Measurements from ENCODE around the gene MYRFL.
A peak's percentile ranks its signal among the peaks of the same experiment; 100 is the strongest.

MYRFL gene

DNA sequence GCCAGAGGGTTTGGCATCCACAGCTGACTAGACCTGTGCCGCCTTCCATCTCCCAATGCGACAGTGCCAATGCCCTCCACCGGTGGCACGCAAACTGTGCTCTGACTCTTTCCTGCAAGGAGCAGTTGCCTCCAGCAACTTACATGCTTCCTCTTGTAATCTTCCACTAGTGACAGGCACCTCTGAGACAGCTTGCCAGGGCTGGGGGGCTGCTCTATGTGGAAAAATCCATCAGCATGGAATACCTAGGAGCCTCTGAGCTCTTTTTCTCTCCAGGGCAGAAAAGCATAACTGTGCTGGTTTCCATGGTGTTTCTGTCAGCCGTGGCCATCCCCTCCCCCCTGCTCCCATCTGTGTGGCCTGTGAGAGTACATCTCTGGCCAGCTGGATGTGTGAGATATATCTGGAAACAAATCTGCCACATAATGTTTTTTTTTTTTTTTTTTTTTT lies 110.6 kb downstream of the MYRFL start:
- DNase-seq = no peak

DNA sequence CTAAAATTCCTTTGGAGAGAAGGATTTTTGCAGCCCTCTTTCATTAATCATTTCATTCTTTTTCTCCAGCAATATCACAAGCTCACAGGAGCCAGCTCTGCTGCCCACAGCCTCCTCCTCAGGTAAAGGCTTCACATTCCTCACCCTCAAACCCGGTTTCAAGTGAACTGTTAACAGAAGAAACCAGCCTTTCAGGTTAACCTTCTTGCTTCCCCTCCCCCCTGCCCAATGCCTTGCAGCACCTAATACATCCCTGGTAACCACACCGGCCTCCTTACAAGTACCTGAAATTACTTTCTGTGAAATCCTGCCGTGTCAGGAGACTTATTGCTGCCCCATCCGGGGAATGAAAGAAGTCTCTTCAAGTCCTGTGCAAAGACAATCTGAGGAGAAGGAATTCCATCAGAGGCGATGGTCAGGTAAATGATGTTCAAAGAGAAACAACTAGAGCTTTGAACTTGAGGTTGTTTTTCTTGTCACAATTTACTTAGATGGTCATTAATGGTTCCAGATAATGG lies 111.2 kb downstream of the MYRFL start:
- DNase-seq = no peak

DNA sequence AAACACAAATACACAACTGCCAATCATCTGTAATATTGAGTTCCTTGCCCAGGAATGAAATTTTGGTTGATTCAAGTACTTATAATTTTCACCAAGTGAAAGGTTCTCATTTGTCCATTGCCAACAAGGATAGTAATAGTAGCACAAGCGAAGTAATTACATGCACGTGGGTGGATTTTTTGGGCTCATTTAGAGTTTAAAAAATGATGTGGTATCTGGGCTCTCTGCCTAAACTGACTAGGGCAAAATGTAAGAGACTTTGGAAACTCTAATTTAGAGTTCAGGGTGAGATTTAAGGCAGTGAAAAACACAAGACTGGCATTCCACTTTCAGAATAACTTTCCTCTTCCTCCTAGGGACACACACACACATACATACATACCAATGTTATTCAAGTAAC lies 111.7 kb downstream of the MYRFL start:
- no peak for DNase-seq

DNA sequence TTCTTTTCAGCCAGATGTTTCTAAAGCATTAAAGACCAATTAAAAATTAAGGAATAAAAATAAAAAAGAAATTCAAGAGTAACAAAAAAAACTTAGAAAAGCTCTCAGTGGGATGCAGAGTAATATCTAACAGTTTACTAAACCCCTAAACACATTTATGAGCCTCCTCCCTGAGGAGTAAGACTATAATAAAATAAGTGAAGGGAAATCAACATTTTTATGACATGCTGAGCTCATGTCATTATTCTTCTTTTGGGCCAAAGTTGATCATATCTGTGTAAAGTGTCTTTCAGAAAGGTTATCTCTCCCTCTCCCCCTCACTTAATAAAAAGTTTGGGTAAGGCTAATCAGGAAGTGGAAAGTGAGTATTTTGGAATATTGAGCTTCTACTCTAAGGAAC lies 122.1 kb downstream of the MYRFL start:
- no peak for DNase-seq

DNA sequence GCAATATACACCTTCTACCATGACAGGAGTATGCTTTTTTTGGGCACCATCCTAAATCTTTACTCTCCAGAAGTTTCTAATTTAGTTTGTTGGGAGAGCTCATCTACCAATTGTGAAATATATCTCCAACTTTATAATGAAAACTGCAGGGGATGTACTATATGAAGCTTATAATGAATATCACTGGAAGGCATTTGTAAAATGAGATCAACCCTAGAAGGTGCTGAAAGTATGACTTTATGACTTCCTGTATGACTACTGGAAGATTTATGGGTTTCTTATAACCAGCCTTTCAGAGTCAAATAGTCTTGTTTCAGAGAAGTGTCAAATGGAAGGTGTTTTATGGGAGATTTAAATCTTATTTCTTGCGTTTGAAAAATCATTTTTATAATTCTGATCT lies 122.9 kb downstream of the MYRFL start:
- DNase-seq = no peak

DNA sequence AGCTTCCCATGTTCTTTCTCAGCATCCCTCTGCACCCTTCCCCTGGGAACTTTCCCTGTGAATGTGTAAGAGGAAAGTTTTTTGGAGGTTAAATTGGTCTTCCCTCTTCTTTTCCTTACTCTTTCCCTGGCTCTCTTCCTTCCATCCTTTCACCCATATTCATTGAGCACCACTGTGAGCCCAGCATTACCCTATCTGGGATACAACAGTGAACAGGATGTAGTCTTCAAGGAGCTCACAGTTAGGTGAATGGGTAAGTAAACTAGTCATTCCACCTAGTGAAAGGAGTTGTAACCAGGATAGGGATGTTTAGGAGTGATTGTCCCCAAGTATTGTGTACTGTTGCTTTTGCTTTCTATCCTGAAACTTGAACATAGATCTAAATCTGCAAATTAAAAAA lies 123.8 kb downstream of the MYRFL start:
- DNase-seq = no peak

DNA sequence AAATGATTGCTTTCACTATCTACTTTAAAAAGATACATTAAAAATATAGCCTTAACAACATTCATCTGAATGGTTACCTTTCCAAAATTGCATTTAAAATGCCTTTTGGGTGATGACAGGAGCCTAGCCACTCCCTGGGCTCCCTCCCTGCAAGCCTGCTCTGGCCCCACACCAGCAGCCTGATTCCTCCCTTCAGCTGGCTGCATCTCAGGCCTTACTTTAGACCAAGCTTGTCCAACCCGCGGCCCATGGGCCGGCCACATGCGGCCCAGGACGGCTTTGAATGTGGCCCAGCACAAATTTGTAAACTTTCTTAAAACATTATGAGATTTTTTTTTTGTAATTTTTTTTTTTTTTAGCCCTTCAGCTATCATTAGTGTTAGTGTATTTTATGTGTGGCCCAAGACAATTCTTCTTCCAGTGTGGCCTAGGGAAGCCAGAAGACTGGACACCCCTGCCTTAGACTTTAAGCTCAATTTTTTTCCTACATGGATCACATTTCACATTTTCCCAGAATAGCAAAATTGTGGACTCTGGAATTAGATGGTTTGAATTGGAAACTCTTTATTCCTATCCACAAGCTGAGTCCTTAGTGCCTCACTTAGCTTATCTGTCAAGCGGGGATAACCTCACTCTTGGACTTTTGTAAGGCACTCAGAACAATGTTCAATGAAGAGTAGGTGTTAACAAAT lies 124.4 kb downstream of the MYRFL start:
- no peak for DNase-seq

DNA sequence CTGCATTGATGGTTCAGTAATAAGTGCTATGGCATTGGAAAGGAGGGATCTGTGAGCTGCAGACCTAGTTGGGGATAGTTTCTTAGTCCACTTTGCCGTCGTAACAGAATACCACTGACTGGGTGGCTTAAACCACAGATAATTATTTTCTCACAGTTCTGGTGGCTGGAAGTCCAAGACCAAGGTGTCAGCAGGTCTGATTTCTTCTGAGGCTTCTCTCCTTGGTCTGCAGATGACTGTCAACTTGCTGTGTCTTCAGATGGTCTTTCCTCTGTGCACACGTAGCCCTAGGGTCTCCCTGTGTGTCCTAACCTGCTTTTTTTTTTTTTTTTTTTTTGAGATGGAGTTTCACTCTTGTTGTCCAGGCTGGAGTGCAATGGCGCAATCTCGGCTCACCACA lies 126.1 kb downstream of the MYRFL start:
- no peak for DNase-seq

DNA sequence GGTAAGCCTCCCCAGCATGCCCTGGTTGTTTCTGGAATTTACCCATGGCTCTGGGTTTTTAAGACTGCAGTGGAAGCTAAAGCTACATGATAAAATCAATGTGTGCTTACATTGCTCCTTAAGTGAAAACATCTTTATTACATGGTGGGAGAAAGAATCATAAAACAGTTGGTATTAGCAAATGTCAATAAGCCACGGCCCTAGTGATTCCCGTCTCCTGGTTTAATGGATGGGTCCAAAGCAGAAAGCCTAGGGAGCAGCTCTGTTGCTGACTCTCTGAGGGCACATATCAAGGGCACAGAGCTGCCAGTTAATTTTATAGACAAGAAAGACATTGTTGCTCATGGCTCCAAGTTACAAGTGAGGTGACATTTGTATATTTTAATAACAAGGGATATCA lies 127.9 kb downstream of the MYRFL start:
- DNase-seq = no peak

DNA sequence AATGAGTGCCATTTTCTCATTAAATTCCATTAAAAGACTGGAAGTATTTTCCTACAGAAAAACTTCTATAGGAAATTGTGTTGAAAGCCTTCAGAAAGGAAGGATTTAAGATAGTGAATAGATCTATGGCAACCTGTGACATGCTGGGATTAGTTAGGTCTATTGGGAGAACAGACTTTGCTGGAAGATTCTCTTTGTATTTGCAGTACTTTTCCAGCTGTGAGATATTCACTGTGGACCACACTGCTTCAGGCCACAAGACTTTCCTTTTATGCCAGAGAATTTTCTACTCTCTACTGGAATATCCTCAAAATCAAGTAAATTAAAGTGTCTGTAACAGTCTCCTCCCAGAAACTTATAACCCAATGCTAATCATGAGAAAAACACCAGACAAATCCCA lies 136.2 kb downstream of the MYRFL start:
- no peak for DNase-seq

DNA sequence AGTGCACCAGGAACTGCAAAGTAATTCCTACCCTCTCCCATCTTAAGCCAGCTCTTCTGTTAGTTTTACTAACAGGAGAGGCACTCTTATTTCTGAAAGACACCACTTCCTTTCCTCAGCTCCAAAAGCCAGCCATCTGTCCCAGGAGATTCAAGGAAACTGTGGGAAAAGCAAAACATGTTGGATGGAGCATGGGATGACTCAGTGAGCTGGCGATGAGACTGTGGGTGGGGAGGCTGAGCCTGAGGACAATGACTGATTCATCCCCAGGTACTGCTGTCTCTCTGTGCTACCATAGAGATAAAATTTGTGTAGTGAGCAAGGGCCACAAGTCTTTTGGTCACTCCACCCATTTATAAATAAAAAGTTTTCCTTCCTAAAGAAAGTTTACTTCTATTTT lies 141.4 kb downstream of the MYRFL start:
- DNase-seq = no peak

DNA sequence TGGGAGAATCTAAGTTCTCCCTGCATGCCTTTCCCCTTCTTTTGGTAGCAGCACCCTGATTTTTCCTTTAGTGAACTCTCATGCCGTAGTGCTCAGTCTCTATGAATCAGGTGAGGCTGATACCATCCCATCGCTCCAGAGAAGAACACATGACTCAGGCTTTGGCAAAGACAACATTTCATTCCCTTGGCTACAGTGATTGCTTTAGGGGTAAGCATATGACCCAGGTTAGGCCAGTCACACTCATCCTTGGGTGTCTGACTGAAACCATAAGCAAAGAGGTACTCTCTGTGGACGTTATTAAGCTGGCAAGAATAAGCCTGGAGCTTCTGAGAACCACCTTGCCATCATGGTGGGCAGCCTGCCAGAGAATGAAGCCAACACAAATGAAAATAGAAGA lies 141.8 kb downstream of the MYRFL start:
- no peak for DNase-seq

DNA sequence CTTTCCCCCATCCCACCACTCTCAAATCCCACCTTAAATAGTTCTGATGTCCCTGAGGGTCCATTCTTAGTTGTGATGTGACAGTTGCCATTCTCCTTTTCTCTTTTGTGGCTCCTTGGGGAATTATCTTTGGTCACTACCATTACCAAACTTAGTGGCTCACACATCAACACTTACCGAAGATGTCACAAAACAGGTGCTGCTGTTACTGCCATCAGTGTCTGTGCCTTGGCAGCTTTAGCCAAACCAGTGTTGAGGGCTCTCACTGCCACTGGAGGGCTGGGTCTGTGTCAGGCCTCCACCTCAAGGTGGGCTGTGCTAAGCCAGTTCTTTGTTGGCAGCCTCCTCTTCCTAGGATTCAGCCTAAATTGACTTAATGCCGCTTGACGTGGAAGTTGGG lies 144.0 kb downstream of the MYRFL start:
- no peak for DNase-seq

DNA sequence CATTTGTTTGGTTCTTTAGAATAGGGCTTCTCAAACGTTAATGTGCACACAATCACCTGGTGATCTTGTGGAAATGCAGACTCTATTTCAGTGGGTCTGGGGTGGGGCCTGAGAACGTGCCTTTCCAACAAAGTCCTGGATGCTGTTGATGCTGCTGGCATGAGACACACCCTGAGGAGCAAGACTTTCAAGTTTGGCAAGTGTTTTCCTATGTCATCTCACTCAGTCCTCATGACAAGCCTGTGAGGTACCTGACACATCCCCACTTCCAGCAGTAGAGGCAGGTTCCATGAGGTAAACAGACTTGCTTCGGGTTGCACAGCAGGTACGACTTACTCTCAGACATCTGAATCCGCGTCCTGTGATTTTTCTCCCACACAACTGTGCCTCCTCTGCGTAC lies 147.1 kb downstream of the MYRFL start:
- DNase-seq = no peak

DNA sequence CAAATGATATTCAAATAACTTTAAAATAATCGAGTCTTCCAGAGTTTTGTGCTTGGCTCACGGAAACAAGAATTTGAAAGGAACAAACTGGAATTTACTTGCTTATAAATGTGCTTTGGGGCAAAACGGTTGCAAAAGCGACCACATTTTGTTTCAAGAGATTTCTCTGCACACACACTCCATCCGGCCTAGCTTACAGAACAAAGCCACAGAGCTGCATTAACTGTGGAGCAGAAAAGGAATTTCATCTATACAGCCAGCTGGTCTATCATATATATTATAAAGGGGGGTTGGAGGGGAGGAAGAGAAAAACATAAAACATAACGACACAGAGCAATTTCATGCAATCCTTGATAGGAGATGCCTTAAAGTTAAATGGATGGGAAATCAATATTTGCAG lies 153.0 kb downstream of the MYRFL start:
- no peak for DNase-seq

DNA sequence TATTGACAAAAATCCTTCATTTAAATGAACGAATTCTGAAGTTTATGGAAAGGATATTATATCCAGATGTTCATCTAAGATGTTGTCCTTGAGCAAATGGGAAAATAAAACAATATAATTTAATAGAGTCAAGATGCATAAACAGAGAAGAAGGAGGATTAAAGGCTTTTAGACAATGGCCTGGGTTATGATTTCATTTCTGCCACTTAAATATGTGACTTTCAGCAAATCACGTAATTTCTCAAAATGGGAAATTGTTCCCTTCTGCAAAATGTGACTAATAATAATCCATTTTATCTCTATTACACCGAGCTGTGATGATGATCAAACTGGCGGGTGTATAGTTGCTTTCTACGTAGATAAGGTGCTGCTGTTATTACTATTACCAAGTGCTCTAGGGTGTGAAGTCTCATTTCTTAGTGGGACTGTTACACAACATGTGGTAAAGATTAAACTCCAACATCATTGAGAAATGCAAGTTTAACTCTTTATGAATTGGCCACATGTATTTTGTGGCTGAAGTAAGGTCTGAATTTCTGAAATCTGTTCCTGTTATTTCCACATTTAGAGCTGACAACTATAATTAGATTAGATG lies 157.0 kb downstream of the MYRFL start:
- DNase-seq = no peak

DNA sequence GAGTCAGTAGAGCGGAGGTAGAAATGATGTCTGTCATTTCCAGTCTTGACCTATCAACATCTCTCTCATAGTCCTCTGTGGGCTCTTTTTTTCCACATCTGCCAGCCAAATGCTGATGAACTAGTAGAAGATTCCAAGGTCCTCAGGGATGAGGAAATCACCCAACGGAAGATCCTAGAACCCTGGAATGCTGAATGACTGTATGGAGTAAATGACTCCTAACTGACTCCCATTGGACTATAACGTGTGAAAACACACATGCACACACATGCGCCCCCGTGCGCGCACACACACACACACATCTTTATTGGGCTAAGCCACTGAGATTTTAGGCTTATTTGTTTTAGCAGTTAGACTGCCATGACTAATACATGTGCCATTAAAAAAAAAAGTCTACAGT lies 159.2 kb downstream of the MYRFL start:
- no peak for DNase-seq

DNA sequence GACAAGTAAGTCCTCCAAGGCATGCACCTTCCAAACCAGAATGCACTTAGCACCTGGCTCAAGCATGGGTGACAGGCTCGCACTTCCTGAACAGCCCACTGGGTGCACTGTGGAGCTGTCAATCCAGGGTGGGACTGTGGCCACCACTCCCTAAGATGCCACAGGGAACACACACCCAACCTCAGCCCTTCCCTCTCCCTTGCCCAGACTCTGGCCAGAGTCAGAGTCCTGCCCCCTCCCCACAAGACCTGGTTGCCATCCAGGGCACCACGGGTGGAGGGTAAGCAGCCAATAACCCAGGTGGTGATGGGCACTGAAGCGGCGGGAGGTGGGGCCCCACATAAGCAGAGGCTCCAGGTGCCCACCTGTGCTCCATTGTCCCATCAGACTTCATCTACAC lies 160.6 kb downstream of the MYRFL start:
- peak in 1 of 5 experiments; percentile 5 for DNase-seq

DNA sequence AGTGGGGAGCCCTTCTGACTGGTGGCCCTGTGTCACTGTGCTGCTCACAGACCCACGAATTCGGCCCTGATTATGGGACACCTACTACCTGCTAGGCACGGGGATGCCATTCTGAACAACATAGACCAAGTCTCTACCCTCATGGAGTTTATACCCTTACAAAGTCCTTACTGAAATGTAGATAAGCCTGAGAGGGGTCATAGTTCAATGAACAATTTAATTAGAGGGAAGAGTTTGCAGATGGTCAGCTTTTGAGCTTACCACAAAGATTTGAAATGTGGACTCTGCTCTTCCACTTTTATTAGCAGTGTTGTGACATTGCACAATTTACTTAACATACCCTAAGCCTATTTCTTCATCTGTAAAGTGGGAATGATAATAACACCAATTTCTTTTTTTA lies 161.1 kb downstream of the MYRFL start:
- no peak for DNase-seq

DNA sequence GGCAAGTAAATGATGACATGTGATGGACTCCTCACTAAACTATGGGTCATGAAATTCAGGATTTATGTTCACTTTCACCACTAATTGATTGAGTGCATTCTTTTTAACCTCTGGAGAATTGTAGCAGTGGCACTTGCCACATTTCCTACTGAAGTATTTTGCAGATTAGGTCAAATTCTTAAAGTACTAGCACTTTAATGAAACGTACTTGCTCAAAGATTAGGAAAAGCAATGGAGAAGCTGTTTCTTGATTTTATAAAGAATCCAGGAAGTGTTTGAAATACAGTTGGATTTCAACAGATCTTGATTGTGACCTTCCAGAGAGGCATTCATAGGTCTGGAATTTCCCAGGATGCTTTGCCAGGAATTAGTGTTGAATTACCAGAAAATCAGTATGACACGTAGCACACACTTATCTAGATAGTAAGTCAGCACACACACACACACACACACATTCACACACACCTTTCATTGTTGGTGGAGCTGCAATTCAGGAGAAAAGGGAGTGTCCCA lies 162.6 kb downstream of the MYRFL start:
- DNase-seq = no peak

DNA sequence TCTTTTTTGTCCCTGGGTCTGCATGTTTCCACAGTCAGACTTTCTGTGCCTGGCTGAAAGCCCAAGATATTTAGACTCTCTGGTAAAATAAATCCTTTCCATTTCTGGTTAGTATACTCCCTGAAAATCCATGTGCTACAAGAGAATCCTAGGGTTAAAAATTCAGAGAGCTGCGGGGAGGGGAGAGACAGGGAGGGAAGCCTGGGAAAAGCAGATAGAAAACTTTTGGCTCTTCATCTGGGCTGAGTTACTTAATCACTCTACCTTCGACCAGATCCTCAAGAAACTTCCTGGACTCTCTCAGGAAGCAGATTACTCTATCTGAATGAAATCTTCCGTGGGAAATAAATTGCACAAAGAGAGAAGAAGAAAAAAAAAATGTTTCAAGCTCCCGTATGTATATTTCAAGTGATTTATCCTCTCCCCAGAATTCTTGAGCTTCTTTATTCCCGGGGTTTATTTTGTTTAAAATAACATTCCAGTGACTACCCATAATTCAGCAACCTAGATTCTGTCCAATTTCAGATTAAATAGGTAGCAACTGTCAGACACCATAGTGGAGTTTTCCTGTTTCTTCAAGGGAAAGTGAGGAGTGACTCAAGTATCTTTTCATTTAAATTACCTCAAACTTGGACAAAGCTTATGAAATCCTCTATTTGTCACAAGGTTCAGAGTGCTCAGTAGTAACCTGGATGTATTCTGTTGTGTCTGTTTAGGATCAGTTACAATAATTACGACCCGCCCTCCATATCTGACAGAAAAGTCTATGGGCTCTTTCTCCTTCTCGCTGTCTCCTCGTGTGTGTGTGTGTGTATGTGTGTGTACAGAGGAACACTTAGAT lies 163.7 kb downstream of the MYRFL start:
- DNase-seq = no peak

DNA sequence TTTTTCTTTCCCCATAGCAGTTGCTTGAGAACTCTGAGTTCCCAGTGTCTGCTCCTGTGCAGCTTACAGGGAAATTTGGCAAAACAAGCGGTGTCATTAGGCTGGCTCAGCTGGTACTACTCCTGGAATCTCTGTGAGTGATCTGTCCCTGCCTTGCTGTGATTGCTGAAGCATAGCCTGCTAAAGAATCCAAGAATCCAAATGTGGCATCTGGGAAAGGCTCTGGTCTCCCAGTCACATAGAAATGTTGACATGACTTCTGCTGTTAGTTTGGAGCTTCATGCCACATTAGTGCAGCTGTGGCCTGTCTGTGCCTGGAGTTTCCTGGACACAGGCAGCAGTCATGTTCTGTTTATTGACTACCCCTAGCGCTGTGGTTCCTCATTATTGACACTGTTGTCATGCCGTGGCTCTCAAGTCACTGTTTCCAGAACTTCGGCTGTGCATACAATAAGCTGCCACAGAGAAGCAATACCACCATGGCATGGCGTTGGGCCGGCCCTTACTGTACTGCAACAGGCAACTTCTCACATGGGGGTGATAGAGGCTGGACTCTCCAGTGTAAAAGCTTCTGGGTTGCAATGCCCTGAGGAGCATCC lies 166.8 kb downstream of the MYRFL start:
- no peak for DNase-seq

DNA sequence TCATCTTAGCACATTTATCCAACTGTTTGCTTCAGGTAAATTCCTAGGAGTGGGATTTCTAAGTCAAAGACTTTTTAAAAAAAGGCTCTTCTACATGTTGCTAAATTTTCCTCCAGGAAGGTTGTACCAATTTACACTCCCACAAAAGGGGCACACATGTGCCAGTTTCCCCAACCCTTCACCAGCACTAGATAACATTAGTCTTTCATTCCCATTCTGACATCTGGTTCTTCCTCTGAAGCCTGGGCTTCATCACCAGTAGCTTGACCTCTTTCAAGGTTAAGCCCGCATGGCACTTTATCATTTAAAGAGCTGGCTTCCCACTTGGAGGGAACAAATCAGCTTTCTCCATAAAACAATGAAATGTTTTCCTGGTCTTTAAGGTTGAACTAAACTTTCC lies 168.4 kb downstream of the MYRFL start:
- no peak for DNase-seq
